ENCODE data around the gene SPTAN1. TPM values are rescaled to one million over a fixed set of nuclear protein-coding genes. Genes with fewer than 3 reads are reported as not detected.
"Not testable (repeated sequence)": the region's sequence is repeated elsewhere in the genome, so short reads cannot be mapped to it uniquely, and the experiment has no call there.

The SPTAN1 gene
- 100 to 1,000 TPM; 242 to 278 TPM for total RNA-seq

DNA sequence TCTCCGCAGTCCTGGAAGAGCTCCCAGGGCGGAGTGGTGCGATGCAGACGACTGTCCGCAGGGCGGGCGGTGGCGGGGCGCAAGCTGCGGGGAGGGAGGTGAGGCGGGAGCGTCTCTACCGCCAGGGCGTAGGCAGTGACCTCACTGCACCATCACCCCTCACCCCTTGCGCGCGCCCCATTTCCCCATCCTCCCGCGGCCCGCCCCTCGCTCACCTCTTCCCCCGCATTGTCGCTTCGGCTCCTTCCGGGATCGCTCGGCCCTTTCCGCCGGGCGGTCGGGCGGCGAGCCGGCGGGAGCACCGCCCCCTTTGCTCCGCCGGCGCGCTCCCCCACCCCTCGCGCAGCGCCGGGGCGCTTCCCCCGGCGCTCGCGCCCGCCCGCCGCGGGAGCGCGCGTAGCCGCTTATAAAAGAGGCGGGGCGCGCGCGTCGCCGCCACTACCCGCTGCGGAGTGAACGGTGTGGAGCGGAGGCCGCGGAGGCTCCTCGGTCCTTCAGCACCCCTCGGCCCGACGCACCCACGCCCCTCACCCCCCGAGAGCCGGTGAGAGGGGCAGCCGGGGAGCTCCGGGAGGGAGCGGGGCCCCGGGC is at the start of gene SPTAN1:
SPTAN1 (plus strand) TSS at position 435 of the 591 bp plus-strand sequence. CDS start 14,154 bp downstream, outside the sequence.
- H3K36me3 Mint-ChIP-seq, result peaks cover 0 to 7% of the 10 kb centered on the region in 2 donors
- H3K27ac Mint-ChIP-seq, result peak within 1 kb of the TSS; percentile 92 to 98
- H3K9me3 Mint-ChIP-seq, result no peaks in the 10 kb centered on the region
- ATAC-seq (peak; percentile 78 to 87), DNase-seq (ENCODE audit: low spot score in 2 of 2) (peak; percentile 96 to 98)

DNA sequence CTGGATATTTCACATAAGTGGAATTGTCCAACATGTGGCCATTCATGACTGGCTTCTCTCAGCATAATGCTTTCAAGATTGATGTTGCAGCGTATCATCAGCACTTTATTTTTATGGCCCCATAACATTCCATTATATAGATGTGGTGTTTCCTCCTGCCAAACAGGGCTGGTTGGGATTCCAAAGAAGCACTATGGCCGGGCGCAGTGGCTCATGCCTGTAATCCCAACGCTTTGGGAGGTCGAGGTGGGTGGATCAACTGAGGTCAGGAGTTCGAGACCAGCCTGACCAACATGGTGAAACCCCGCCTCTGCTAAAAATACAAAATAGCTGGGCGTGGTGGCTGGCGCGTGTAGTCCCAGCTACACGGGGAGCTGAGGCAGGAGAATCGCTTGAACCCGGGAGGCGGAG is 49.0 kb upstream of the SPTAN1 start:
- Mint-ChIP-seq H3K27ac (peak overlapping the region; percentile 83 to 97), H3K36me3 (peaks cover 10% of the 10 kb centered on the region in 2 donors)
- not testable (repeated sequence) for ATAC-seq

DNA sequence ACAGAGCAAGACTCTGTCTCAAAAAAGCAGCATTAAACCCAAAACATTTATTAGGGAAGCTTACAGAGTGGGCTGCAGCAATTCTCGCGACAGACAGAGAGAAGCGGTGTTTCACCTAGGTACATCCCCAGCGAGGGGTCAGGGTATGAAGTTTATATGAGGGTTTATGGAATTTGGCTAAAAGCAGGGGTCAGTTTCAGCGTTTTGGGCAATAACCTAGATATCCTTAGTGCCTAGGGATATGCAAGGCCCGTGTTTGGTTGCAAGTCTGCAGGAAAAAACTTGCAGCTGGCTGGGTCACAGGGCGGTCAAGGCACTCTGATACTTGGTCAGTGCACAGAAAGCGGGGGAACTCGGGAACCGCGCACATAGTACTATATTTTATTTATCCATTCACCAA is 48.5 kb upstream of the SPTAN1 start:
- H3K9me3 Mint-ChIP-seq, result no peaks in the 10 kb centered on the region
- peak overlapping the region; percentile 83 to 97 for H3K27ac Mint-ChIP-seq
- ATAC-seq (no peak), DNase-seq (ENCODE audit: low spot score in 2 of 2) (peak in 1 of 2 donors; percentile 20)
- peaks cover 10% of the 10 kb centered on the region in 2 donors for H3K36me3 Mint-ChIP-seq

More for the DNA sequence above, 49.0 kb upstream of the SPTAN1 start:
- DNase-seq (ENCODE audit: low spot score in 2 of 2); H3K9me3 Mint-ChIP-seq: not testable (repeated sequence)

DNA sequence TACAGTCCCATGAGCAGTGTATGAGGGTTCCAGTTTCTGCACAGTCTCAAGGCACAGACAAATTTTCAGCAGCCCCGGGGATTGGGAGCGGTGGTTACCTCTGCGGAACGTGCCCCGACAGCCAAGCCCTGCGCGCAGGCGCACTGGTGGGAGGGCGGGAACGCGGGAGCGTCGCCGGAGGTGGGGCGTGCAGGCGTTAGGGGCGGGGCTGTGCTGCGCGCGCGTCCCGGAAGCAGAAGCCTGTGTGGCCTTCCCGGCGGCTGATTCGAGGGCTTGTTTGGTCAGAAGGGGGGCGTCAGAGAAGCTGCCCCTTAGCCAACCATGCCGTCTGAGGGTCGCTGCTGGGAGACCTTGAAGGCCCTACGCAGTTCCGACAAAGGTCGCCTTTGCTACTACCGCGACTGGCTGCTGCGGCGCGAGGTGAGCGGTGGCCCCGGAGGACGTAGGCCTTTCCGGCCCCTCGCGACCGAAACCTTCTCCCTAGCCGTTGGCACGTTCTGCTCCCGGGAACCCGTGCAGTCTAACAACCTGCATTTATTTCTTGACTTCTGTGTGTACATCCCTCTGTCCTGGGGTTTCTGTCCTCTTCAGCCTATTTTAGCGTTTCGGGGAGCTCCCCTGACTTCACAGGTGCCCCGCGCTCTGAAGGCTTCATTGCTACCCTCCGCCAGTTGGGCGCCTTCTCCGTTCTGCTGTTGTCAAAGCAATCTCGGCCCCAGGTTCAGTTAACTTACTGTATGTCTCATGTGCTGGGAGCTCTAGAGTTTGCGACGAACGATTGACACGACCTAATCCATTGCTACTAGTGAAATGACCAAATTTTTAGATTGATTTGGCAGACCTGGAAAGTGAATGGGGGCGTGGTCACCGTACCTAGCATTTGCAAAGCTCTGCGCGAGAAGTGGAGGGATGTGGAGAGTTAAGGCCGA is 47.6 kb upstream of the SPTAN1 start, which contains the start of gene GLE1:
GLE1 (plus strand) TSS at position 235 of the 929 bp plus-strand sequence; CDS start at position 322, 87 bp downstream.
- H3K27ac Mint-ChIP-seq, result peak within 1 kb of the TSS; percentile 97 to 99
- ATAC-seq, result peak; percentile 96 to 97
- peaks cover 10 to 14% of the 10 kb centered on the region in 2 donors for H3K36me3 Mint-ChIP-seq
- no peaks in the 10 kb centered on the region for H3K9me3 Mint-ChIP-seq
- DNase-seq (ENCODE audit: low spot score in 2 of 2), result peak; percentile 97 to 99

DNA sequence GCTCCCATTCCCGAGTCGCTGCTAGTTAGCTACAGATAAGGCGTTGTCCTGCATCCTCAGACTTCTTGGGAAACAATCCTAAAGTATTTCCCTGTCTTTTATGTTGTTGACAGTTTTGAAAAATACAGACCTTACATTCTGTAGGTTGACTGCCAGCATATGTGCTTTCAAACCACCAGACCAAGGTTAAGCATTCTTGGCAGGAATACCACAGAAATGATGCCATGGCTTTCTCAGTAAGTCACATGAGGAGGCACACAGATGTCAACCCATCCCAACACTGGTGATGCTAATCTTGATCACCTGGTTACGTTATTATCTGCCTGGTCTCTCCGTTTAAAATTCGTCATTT is 47.0 kb upstream of the SPTAN1 start:
- ATAC-seq (no peak), DNase-seq (ENCODE audit: low spot score in 2 of 2) (no peak)
- Mint-ChIP-seq H3K9me3 (no peaks in the 10 kb centered on the region), H3K27ac (peak overlapping the region; percentile 97 to 99), H3K36me3 (peaks cover 10 to 15% of the 10 kb centered on the region in 2 donors)

DNA sequence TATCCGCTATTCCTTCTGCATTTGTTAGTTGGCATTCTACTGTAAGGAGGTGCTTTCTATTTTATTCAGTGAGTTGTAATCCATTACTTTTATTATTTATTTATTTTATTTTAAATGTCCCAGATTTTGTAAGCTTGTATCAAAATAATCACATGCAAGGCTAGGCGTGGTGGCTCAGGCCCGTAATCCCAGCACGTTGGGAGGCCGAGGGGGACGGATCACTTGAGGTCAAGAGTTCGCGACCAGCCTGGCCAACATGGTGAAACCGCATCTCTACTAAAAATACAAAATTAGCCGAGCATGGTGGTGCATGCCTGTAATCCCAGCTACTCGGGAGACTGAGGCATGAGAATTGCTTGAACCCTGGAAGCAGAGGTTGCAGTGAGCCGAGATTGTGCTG is 46.5 kb upstream of the SPTAN1 start:
- not testable (repeated sequence) for H3K9me3 Mint-ChIP-seq; ATAC-seq; H3K27ac Mint-ChIP-seq; DNase-seq (ENCODE audit: low spot score in 2 of 2)
- H3K36me3 Mint-ChIP-seq, result peaks cover 10 to 15% of the 10 kb centered on the region in 2 donors

DNA sequence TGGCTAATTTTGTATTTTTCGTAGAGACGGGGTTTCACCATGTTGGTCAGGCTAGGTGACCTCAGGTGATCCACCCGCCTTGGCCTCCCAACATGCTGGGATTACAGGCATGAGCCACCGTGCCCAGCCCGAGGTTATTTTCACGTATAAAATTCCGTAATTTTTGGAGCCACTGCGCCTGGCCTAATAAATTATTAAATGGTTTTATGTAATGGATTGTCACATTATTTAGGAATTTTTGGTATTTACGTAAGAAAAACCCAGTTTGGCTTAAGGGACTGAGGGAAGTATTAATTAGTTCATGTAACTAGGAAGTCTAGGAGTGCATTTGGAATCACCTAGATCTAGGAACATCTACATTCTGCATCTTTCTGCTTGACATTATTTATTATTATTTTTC is 39.6 kb upstream of the SPTAN1 start:
- ATAC-seq, result no peak
- no peak overlapping the region for H3K27ac Mint-ChIP-seq
- DNase-seq (ENCODE audit: low spot score in 2 of 2), result no peak
- peaks cover 2 to 12% of the 10 kb centered on the region in 2 donors for H3K36me3 Mint-ChIP-seq
- H3K9me3 Mint-ChIP-seq, result no peaks in the 10 kb centered on the region

DNA sequence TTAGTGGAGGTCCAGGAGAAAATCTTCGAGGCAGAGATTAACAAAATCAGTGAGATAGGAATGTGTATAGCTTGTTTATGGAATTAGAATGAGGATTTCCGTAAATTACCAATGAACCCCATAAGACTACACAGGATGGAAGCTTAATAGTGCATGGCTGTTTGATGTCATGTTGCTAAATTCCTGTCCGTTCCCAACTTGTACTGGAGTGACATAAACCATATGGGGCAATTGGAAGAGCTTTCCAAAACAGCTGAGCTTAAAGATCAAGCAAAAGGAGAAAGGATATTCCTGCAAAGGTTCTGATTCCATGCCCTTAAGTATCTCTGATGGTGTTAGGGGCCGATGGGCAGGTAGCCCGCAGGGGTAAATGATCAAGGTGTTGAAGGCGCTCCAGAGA is 30.4 kb upstream of the SPTAN1 start:
- H3K9me3 Mint-ChIP-seq, result no peaks in the 10 kb centered on the region
- ATAC-seq (no peak), DNase-seq (ENCODE audit: low spot score in 2 of 2) (no peak)
- H3K36me3 Mint-ChIP-seq, result peaks cover 15 to 30% of the 10 kb centered on the region in 2 donors
- no peak overlapping the region for H3K27ac Mint-ChIP-seq

DNA sequence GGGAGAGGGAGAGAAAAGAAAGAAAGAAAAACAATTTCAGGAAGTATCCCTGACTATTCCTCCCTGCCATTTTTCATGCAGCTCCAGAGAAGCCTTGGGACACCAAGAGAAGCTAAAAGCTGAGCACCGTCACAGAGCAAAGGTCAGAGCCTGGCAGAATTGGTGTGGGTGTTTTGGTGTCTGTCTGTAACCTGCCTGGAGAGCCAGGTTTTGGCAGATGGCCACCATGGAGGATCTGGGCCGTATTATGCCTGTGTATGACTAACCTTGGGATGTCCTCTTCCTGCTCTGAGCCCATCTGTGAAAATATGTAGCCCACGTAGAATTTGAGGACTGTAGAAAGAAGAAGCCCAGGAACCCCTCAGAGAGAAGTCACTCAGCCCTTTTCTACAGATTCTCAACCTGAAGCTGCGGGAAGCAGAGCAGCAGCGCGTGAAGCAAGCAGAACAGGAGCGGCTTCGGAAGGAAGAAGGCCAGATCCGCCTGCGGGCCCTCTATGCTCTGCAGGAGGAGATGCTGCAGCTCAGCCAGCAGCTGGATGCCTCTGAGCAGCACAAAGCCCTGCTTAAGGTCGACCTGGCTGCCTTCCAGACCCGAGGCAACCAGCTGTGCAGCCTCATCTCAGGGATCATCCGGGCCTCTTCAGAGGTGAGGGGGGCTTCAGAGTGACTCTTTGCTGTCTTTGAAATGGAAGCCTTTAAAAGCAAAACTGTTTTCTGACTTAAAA is 29.0 kb upstream of the SPTAN1 start:
- no peaks in the 10 kb centered on the region for H3K9me3 Mint-ChIP-seq
- DNase-seq (ENCODE audit: low spot score in 2 of 2), result no peak
- ATAC-seq, result no peak
- H3K36me3 Mint-ChIP-seq, result peaks cover 11 to 23% of the 10 kb centered on the region in 2 donors
- peak overlapping the region in 1 of 2 donors; percentile 88 for H3K27ac Mint-ChIP-seq

DNA sequence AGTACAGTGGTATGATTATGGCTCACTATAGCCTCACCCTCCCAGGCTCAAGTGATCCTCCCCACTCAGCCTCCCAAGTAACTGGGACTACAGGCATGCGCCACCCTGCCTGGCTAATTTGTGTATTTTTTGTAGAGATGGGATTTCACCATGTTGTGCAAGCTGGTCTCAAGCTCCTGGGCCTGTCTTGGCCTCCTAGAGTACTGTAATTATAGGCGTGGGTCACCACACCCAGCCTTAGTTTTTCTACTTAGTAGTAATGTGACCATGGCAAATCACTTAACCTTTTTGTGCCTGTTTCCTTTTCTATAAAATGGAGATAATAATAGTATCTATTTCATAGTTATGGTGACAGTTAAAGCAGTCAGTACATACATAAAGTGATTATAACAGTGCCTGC is 25.7 kb upstream of the SPTAN1 start:
- DNase-seq (ENCODE audit: low spot score in 2 of 2), result no peak
- H3K27ac Mint-ChIP-seq, result no peak overlapping the region

DNA sequence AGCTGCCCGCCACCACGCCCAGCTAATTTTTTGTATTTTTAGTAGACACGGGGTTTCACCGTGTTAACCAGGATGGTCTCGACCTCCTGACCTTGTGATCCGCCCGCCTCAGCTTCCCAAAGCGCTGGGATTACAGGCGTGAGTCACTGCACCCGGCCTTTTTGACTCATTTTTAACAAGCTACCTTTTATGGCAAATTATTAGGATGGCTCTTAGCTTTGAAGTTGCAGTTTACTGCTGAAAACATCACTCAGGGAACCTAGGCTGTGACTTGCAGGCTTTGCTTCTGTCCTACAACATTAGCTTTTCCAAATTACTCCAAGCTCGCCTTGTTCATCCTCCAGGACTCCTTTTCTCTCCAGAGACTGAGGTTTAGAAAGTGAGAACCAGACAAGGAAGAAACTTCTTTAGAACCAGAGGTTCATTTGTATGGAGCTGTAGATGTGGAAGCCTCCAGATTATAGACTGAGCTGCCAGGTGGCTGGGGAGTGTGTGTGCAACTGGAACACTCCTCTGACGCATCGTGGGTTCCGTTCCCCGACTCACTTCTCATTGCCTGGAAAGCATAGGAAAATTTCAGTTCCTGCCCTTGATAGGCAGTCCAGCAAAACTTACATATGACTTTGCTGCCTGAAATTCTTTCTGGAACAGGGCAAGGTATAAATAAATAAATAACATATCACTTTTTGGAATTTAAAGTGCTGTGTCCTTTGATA is 23.8 kb upstream of the SPTAN1 start:
- H3K9me3 Mint-ChIP-seq, result no peaks in the 10 kb centered on the region
- no peak for DNase-seq (ENCODE audit: low spot score in 2 of 2)
- ATAC-seq, result no peak
- H3K36me3 Mint-ChIP-seq, result peaks cover 0 to 5% of the 10 kb centered on the region in 2 donors
- peak overlapping the region; percentile 60 to 74 for H3K27ac Mint-ChIP-seq

More for the DNA sequence above, 25.7 kb upstream of the SPTAN1 start:
- peaks cover 0 to 11% of the 10 kb centered on the region in 2 donors for H3K36me3 Mint-ChIP-seq
- ATAC-seq, result no peak
- no peaks in the 10 kb centered on the region for H3K9me3 Mint-ChIP-seq

DNA sequence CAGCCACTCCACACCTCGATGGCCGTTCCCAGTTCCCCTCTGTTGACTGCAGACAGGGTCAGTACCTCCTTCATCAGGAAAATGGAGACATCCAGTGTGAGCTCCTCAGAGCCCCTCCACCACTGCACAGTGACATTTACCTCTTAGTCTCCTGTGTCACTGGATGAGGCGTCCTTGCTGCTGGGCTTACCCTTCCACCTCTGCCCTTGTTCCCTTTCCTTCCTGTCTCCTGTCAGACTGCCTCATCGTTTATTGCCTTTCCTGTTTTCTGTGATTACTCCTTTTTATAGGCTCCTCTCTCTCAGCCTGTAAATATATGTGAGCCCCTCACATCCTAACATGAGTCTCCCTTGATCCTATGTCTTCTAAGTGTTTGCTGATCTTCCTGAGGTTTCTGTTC is 23.2 kb upstream of the SPTAN1 start:
- no peaks in the 10 kb centered on the region for H3K9me3 Mint-ChIP-seq
- H3K36me3 Mint-ChIP-seq, result peaks cover 0 to 5% of the 10 kb centered on the region in 2 donors

DNA sequence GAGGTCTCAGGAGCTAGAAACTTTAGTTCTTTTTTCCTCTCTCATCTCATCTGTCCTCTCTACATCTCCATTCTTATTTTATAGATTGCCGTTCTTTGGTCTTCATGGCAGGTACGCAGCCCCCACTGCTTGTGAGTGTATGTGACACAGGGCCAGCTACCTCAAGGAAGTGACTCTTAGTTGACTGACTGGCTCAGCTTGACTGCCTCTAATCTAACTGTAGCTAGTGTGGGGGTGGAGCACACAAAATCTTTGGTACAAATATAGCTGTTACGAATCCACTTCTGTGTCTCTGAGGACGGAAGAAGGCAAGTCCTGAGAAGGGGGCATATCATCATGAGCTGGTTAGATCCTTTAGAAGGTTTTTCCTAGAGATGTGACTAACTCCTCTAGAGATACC is 19.8 kb upstream of the SPTAN1 start:
- DNase-seq (ENCODE audit: low spot score in 2 of 2) (no peak), ATAC-seq (no peak)
- H3K36me3 Mint-ChIP-seq, result peaks cover 0 to 6% of the 10 kb centered on the region in 2 donors
- peak overlapping the region in 1 of 2 donors; percentile 91 for H3K27ac Mint-ChIP-seq
- H3K9me3 Mint-ChIP-seq, result no peaks in the 10 kb centered on the region

More for the DNA sequence above, 23.2 kb upstream of the SPTAN1 start:
- no peak for DNase-seq (ENCODE audit: low spot score in 2 of 2)
- H3K27ac Mint-ChIP-seq, result peak overlapping the region; percentile 46 to 74
- no peak for ATAC-seq

DNA sequence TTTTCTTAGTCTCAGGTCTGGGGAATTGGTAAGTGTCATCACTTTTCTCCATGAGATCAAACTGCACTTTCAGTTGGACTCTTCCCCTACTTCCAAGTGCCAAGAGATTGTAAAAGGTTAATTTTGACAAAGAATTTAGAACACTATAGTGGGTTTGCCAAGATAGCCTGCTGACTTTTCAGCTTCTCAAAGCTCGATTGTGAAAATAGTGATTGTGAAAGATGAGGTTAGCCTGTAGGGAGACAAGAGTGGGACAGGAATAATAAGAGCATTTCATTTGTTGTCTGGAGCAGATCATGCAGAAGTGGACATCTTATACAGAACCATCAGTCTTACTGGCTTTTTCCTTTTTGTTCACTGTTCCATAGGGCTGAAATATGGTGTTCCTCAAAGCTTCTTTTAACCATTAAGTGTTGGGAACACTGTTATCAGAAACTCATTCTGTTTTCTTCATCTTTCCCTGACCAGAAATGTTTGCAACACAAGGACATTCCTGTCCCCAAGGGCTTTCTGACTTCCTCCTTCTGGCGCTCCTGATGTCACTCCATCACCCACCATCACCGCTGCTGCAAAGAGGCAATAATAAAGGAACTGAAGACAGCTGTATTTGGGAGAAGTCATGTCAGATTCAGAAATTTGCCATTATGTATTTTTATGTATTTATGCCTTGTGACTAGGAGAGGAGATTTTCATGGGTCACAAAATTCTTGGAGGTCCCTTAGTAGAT is 11.6 kb upstream of the SPTAN1 start:
- Mint-ChIP-seq H3K36me3 (peaks cover 0 to 6% of the 10 kb centered on the region in 2 donors), H3K27ac (peak overlapping the region in 1 of 2 donors; percentile 8), H3K9me3 (no peaks in the 10 kb centered on the region)
- no peak for DNase-seq (ENCODE audit: low spot score in 2 of 2)
- no peak for ATAC-seq

DNA sequence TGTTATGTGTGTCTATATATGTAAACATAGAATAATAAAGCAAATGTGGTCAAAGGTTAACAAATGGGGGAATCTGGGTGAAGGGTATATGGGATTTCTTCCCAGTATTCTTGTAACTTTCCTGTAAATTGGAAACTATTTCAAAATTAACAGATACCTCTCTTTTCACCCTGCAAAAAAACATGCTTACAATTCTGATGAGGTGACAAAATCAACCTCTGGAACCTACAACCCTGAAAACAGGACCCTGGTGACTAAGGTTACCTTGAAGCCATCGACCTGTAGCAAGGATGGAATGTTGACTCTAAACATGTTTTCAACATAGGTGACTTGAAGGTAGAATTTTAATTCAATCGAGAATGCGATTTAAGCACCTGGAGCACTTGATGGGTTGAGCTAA is 5.9 kb upstream of the SPTAN1 start:
- ATAC-seq, result no peak
- DNase-seq (ENCODE audit: low spot score in 2 of 2), result no peak
- Mint-ChIP-seq H3K36me3 (peaks cover 0 to under 1% of the 10 kb centered on the region in 2 donors), H3K9me3 (no peaks in the 10 kb centered on the region), H3K27ac (no peak overlapping the region)

Data from activated naive CD4-positive, alpha-beta T cell treated with anti-CD3 and anti-CD28 coated beads, Interleukin-2, amount 50 U/mL, for 72 hours (primary cell).